Neutrophil (primary cell): ENCODE data around the gene SMAP2.

Experiments used
- H3K27ac ChIP-seq: fragments of 200-600 bp; sonication (generic); 2 replicates; pipeline ENCODE4 v1.5.1; 2016; ENCODE audit warnings: mild to moderate bottlenecking, moderate library complexity
- H3K27me3 ChIP-seq: fragments of 200-600 bp; sonication (generic); 2 replicates; pipeline ENCODE4 v1.6.0; 2016; ENCODE audit warnings: mild to moderate bottlenecking
- H3K36me3 ChIP-seq: fragments of 200-600 bp; sonication (generic); 2 replicates; pipeline ENCODE4 v1.5.1; 2017
- H3K4me1 ChIP-seq, 2 experiments: fragments of 200-600 bp in 1 of 2; sonication (generic) in 1 of 2; 1 replicate in 1 of 2; 2 replicates in 1 of 2; pipeline versions ENCODE4 v1.5.1 to v1.6.1; 2013 to 2016; ENCODE audit warnings: low read depth in 1 of 2, low read length in 1 of 2, mild to moderate bottlenecking in 1 of 2, moderate library complexity in 1 of 2; ENCODE audit not compliant: control insufficient read depth in 1 of 2, insufficient read depth in 1 of 2
- H3K4me3 ChIP-seq, 2 experiments: fragments of 200-600 bp in 1 of 2; sonication (generic) in 1 of 2; 1 replicate in 1 of 2; 2 replicates in 1 of 2; pipeline ENCODE4 v1.5.1; 2013 to 2016; ENCODE audit warnings: low read depth in 1 of 2, low read length in 1 of 2, mild to moderate bottlenecking in 1 of 2, moderate library complexity in 1 of 2
- H3K9me3 ChIP-seq: fragments of 200-600 bp; sonication (generic); 2 replicates; pipeline ENCODE4 v1.5.1; 2016
- TF ChIP-seq, protein P1 (sequence below): fragments of 200-600 bp; sonication (generic); IDR thresholded peaks from 2 replicates; pipeline ENCODE4 v1.5.1; 2016; ENCODE audit warnings: antibody characterized with exemption

Gene SMAP2

DNA sequence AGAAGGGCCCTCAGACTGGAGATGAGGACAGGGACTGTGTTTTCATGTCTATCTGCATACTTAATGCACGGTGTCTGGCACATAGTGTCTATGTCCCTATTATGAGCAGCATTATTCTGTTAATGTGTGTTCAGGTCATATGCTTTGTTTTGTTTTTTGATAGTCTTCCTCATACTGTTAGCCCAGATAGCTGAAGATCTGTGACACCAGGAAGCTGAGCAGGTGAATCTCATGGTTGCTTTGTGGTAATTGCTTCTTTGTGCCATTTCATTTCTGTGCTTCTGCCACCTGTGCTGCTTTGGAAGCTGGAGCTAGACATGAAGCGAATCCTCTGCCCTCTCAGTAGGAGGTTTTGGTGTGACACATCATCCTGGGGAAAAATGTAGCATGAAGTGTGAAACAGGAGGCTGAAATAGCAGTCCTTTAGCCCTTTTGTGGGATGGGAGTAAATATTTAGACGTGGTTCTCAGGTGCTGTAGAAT lies 15.8 kb downstream of the SMAP2 start:
- peak overlapping the region; percentile 92 for H3K27ac ChIP-seq
- TF ChIP-seq, protein P1, sequence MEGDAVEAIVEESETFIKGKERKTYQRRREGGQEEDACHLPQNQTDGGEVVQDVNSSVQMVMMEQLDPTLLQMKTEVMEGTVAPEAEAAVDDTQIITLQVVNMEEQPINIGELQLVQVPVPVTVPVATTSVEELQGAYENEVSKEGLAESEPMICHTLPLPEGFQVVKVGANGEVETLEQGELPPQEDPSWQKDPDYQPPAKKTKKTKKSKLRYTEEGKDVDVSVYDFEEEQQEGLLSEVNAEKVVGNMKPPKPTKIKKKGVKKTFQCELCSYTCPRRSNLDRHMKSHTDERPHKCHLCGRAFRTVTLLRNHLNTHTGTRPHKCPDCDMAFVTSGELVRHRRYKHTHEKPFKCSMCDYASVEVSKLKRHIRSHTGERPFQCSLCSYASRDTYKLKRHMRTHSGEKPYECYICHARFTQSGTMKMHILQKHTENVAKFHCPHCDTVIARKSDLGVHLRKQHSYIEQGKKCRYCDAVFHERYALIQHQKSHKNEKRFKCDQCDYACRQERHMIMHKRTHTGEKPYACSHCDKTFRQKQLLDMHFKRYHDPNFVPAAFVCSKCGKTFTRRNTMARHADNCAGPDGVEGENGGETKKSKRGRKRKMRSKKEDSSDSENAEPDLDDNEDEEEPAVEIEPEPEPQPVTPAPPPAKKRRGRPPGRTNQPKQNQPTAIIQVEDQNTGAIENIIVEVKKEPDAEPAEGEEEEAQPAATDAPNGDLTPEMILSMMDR, result no peak
- peak overlapping the region in 1 of 2 experiments; percentile 60 for H3K4me3 ChIP-seq
- H3K9me3 ChIP-seq, result no peaks in the 10 kb centered on the region
- peaks cover 52% of the 10 kb centered on the region for H3K36me3 ChIP-seq
- H3K4me1 ChIP-seq, result peaks cover 99 to 100% of the 10 kb centered on the region in 2 experiments
- no peaks in the 10 kb centered on the region for H3K27me3 ChIP-seq

DNA sequence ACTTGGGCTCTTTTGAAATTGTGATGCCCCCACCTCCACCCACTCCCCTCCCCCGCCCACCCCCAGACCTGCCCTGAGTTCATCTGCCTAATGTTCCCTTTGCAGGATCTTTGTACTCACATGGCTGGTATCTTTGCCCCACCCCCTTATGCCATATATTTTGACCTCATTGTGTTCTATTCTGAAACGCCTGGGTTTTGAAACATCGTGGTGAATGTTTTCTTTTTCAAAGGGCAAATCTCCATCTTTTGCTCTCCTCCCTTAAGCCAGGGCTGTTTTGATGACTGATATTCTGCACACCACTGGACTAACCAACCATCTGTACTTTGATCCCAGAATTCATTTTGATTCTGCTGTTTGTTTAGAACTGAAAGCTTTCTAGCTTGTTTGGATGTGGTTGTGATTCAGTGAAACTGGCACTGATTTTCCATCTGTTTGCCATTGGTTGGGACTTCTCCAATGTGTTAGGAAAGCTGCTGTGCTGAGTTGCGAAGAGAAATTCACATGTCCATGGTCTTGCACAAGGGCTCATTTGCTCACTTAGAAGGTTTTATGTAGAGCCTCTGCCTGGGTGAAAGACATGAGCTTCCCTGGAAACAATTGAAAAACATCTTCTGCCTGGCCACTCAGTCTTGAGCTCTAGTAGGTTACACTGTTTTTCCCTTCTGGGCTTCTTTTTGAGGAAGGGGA lies 16.5 kb downstream of the SMAP2 start:
- TF ChIP-seq, protein P1, result no peak
- peaks cover 47% of the 10 kb centered on the region for H3K36me3 ChIP-seq
- H3K4me3 ChIP-seq, result peak overlapping the region; percentile 46 to 60
- H3K9me3 ChIP-seq, result no peaks in the 10 kb centered on the region
- no peaks in the 10 kb centered on the region for H3K27me3 ChIP-seq
- H3K27ac ChIP-seq, result peak overlapping the region; percentile 92
- peaks cover 99 to 100% of the 10 kb centered on the region in 2 experiments for H3K4me1 ChIP-seq

DNA sequence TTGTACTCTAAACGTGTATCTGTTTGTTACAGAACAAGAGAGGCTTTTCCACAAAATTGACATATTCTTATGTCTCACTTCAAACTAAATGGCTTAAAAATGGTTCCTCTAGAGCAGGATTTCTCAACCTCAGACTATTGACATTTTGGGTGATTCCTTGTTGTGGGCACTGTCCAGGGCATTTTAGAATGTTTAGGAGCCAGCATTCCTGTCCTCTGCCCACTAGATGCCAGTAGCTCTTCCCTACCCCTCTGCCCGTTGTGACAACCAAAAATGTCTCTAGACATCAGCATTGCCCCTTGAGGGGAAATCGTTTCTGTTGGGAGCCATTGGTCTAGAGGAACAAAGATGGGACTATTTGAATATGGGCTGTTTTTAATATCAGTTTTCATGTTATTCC lies 17.3 kb downstream of the SMAP2 start:
- Histone ChIP-seq H3K4me1 (peaks cover 99 to 100% of the 10 kb centered on the region in 2 experiments), H3K9me3 (no peaks in the 10 kb centered on the region), H3K27ac (peak overlapping the region; percentile 92), H3K27me3 (no peaks in the 10 kb centered on the region), H3K36me3 (peaks cover 44% of the 10 kb centered on the region), H3K4me3 (peak overlapping the region; percentile 46 to 60)
- TF ChIP-seq, protein P1, result no peak

DNA sequence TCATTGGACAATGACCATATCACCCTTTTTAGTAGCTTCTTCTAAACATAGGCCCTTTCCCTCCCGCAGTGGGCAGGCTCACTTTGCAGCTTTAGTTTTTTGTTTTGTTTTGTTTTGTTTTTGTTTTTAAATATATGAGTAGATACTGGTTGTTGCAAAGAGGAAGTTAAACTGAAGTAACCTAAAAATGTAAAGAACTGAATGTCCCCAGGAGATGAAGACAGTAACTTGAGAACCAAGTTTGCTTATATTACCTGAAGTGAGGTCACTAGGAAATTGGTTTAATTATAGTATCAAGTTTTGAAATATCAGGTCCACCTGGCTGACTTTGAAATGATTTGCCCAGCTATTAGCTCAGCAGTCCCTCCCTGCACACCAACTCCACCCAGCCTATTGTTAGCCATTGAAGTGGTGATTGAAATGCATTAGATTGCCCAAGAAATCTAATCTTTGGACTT lies 18.2 kb downstream of the SMAP2 start:
- TF ChIP-seq, protein P1, result no peak
- Histone ChIP-seq H3K27ac (peak overlapping the region; percentile 92), H3K27me3 (no peaks in the 10 kb centered on the region), H3K4me1 (peaks cover 99 to 100% of the 10 kb centered on the region in 2 experiments), H3K9me3 (no peaks in the 10 kb centered on the region), H3K4me3 (peak overlapping the region; percentile 46 to 60), H3K36me3 (peaks cover 44% of the 10 kb centered on the region)

DNA sequence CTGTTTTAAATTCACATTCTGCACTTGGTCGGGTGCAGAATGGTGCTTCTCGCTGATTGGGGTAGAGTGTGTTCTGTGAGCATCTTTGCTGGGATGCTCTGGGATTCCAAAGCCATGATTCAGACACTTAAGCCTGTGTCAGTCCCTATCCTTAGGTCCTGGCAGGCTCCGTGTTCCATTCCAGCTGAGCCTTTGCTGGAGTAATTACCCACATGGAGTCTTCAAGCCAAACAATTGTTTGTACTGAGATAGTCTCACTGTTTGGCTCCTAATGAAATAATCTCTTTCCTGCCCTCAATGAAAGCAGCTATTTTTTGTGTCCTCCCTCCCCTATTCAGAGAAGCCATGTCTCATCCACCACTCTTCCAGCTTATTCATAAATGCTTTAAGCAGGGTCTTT lies 18.7 kb downstream of the SMAP2 start:
- Histone ChIP-seq H3K27ac (peak overlapping the region; percentile 92), H3K36me3 (peaks cover 39% of the 10 kb centered on the region), H3K4me1 (peaks cover 99 to 100% of the 10 kb centered on the region in 2 experiments), H3K4me3 (peak overlapping the region; percentile 46 to 60), H3K9me3 (no peaks in the 10 kb centered on the region), H3K27me3 (no peaks in the 10 kb centered on the region)
- TF ChIP-seq, protein P1, result no peak
